GM12874 (cell line): Measurements from ENCODE around the gene TBXAS1.

Experiments
- TF ChIP-seq, protein P1 (sequence below): IDR thresholded peaks from 2 replicates; pipeline ENCODE4 v1.5.1; 2011; ENCODE audit warnings: low read depth, mild to moderate bottlenecking, control low read depth, low read length, moderate library complexity; ENCODE audit not compliant: insufficient read depth

TBXAS1 gene

DNA sequence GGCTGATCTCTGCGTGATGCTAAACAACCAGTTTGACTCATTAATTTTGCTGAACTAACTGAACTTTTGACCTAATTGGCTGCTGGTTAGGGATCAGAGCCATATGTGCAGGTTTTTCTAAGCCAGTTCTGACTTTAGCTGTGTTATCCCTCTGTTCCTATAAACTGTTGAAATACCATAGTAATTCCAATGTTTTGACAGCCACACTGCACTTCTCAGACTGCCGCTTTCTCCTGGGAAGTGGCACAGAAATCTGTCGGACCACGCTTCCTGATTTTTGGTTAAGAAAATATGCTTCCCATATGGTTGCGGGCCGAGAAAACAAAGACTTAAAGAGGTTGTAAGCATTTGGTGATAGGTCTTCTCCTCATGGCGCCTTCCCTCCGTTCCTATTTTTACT, 42.3 kb downstream of the TBXAS1 start:
- TF ChIP-seq, protein P1, sequence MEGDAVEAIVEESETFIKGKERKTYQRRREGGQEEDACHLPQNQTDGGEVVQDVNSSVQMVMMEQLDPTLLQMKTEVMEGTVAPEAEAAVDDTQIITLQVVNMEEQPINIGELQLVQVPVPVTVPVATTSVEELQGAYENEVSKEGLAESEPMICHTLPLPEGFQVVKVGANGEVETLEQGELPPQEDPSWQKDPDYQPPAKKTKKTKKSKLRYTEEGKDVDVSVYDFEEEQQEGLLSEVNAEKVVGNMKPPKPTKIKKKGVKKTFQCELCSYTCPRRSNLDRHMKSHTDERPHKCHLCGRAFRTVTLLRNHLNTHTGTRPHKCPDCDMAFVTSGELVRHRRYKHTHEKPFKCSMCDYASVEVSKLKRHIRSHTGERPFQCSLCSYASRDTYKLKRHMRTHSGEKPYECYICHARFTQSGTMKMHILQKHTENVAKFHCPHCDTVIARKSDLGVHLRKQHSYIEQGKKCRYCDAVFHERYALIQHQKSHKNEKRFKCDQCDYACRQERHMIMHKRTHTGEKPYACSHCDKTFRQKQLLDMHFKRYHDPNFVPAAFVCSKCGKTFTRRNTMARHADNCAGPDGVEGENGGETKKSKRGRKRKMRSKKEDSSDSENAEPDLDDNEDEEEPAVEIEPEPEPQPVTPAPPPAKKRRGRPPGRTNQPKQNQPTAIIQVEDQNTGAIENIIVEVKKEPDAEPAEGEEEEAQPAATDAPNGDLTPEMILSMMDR: no peak

DNA sequence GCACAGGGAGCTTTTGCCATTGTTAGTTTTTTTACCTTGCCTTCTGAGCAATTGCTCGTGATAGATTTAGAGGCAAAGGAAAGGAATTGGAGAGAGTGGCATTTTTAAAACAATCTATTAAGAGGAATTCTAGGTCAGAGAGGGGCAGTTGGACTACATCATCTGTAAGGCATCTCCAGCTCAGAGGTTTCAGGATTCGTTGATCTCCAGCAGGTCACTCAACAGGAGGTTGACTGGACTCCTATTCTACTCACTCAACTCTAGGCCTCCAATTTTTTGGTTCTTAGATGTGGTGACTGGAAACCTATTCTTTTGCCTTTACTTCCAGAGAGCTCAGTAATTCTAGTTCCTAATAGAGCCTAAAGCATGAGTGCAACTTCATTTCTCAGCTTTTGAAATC, 42.8 kb downstream of the TBXAS1 start:
- TF ChIP-seq, protein P1: no peak

DNA sequence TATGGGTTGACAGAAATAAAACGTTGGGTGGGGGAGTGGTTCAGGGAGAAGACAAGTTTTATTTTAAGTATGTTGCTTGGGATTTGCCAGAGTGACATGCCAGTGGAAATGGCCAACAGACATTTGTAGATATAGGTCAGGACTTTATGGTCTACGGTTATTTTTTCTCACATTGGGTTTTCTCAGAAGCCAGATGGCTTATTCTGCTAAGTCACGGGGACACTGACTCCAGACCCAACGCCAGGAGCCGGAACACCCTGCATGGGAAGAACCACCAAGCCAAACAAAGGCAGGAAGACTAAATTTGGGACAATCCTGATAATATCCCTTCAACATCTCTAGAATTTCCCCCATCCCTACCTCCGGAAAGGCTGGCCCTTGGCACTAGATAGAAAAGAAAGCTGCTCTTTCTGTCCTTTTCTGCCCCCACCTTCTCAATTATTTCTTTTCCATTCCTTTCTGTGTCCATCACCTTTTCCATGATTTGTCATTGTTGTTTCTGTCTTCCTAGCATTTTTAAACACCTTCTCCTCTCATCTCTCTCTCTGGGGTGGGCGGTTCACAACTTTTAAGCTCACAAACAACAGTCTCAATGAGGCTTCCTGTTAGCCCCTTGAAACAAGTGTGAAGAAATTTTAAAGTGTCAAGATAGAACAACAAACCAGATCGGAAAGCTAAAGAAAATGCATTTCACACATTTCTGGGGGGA, 44.7 kb downstream of the TBXAS1 start:
- TF ChIP-seq, protein P1: no peak

- TF ChIP-seq, protein P1: no peak
Observed at GRCh38 chr7:139874302-139874629, 45.2 kb downstream of the TBXAS1 start.

DNA sequence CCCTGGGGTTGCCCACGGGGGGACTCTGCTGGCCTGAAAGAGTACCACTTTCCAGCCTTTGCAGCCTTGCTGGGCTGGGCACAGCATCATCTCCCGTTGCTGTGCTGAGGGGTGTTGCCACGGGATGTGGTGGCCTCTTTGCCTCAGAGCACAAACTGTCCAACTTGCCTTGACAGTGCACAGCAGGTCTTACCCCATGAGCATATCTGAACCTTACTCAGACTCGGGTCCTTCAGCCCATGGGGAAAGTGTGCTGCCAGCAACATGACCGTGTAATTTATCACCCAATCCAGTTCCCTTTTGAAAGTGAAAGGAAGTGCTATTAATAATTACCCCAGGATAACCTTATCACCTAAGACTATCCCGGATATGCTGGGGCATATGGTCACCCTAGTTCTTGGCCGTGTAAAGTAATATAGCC, 46.8 kb downstream of the TBXAS1 start:
- TF ChIP-seq, protein P1: 0 out of 2 replicates have a peak, but pooled peaks have one; percentile 1

DNA sequence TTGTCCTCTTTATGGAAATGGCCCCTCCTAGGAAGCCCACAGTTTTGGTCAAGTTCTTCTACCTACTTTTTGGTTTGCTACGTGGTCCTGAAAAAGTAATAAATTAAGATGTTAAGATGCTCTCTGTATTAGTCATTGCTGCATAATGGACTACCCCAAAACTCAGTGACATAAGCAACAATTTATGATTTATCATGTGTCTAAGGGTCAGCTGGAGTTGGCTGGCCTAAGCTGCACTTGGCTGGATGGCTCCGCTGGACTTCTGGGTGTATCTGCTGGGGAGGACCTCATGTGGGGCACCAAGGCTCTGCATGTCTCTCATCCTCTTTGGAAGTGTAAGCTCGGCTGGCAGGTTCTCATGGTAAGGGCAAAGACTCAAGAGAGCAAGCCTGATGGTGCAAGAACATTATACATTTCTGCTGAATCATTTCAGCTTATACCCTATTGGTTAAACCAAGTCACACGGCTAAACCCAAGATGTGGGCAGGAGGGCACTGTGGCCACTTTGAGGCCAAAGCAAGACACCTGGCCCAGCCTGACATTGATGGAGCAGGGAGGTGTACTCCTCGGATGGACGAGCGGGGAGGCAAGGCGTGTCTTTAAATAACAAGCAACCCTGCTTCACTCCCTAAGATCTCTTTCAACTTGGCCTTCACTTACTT, 47.7 kb downstream of the TBXAS1 start:
- TF ChIP-seq, protein P1: no peak

- TF ChIP-seq, protein P1: no peak
Observed at GRCh38 chr7:139883814-139884213, 54.8 kb downstream of the TBXAS1 start.
